ENCODE measurements around the gene C10orf53. TPM values are rescaled to one million over a fixed set of nuclear protein-coding genes. Genes with fewer than 3 reads are reported as not detected.

C10orf53 gene
- total RNA-seq, 1 donor: not detected

DNA sequence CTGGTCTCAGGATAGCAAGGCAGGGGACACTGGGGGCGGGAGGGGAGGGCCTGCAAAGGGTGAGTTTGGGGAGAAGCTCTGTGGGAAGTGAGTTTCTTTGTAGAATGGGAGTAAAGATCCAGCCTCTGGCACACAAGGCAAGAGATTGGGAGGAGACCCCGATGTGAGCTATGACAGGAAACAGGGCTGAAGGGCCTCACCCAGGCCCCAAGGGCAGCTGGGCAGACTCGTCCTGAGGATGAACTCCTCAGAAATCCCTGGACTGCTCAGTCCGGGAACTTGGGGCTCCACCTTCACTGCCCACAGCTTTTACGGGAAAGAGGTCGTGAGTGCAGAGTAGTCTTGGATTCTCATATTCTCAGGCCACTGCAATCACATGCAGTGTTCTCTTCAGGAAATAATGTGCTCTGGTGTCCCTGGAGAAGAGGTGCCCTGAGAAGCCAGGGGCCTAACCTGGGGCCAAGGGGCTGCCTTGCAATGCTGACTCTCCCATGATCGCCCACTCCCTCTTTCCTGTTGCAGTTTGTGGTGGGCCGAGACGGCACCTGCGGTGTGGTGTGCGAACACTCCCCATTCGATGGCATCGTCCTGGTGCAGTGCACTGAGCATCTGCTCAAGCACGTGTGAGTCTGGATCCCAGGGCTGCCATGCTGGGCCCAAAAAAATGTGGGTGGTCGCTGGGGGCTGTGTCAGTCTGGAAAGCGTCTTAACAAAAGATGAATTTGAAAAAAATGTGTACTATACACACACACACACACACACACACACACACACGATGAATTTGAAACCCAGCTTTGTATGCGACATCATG lies 31.3 kb upstream of the C10orf53 start:
- DNase-seq (ENCODE audit: insufficient read length, low spot score, missing footprints): no peak
- TF ChIP-seq, protein P1, sequence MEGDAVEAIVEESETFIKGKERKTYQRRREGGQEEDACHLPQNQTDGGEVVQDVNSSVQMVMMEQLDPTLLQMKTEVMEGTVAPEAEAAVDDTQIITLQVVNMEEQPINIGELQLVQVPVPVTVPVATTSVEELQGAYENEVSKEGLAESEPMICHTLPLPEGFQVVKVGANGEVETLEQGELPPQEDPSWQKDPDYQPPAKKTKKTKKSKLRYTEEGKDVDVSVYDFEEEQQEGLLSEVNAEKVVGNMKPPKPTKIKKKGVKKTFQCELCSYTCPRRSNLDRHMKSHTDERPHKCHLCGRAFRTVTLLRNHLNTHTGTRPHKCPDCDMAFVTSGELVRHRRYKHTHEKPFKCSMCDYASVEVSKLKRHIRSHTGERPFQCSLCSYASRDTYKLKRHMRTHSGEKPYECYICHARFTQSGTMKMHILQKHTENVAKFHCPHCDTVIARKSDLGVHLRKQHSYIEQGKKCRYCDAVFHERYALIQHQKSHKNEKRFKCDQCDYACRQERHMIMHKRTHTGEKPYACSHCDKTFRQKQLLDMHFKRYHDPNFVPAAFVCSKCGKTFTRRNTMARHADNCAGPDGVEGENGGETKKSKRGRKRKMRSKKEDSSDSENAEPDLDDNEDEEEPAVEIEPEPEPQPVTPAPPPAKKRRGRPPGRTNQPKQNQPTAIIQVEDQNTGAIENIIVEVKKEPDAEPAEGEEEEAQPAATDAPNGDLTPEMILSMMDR (IDR thresholded peaks at IDR 0.05; ENCODE audit: extremely low read depth, low read depth, low read length): no peak
- no peaks in the 10 kb centered on the region for H4K20me1 ChIP-seq (ENCODE audit: insufficient read depth, low read length)
- H3K79me2 ChIP-seq (ENCODE audit: insufficient read depth, low read length): no peaks in the 10 kb centered on the region
- H2AFZ ChIP-seq (ENCODE audit: low read length): no peak overlapping the region
- no peak overlapping the region for H3K4me3 ChIP-seq (ENCODE audit: insufficient read depth, low read length)
- no peaks in the 10 kb centered on the region for H3K4me1 ChIP-seq (ENCODE audit: insufficient read depth, low read length)
- H3K9me3 ChIP-seq (ENCODE audit: low read depth, low read length): no peaks in the 10 kb centered on the region
- peaks cover 4% of the 10 kb centered on the region for H3K27me3 ChIP-seq (ENCODE audit: insufficient read depth, low read length)
- H3K36me3 ChIP-seq (ENCODE audit: insufficient read depth, low read length): no peaks in the 10 kb centered on the region
- no peak overlapping the region for H3K27ac ChIP-seq (ENCODE audit: low read depth, low read length)
- no peak overlapping the region for H3K4me2 ChIP-seq (ENCODE audit: insufficient read depth, low read length)

DNA sequence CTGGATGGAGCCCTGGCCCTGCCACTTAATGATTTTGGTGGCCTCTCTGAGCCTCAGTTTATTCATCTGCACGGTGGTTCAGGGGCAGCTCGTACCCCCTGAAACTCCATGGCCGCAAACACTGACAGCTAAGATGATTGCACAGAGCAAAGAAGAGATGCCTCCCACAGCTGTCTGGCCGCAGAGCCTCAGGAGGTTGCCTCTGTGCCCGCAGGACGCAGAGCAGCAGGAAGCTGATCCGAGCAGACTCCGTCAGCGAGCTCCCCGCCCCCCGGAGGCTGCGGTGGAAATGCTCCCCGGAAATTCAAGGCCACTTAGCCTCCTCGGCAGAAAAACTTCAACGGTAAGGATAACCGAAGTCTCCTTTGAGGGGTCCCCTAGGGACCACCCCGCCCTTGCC lies 30.2 kb upstream of the C10orf53 start:
- Histone ChIP-seq H3K79me2 (ENCODE audit: insufficient read depth, low read length) (no peaks in the 10 kb centered on the region), H3K36me3 (ENCODE audit: insufficient read depth, low read length) (no peaks in the 10 kb centered on the region), H3K27ac (ENCODE audit: low read depth, low read length) (no peak overlapping the region), H4K20me1 (ENCODE audit: insufficient read depth, low read length) (no peaks in the 10 kb centered on the region), H3K4me1 (ENCODE audit: insufficient read depth, low read length) (no peaks in the 10 kb centered on the region), H3K27me3 (ENCODE audit: insufficient read depth, low read length) (peaks cover 15% of the 10 kb centered on the region), H3K9me3 (ENCODE audit: low read depth, low read length) (no peaks in the 10 kb centered on the region), H3K4me2 (ENCODE audit: insufficient read depth, low read length) (no peak overlapping the region), H3K4me3 (ENCODE audit: insufficient read depth, low read length) (no peak overlapping the region), H2AFZ (ENCODE audit: low read length) (no peak overlapping the region)
- TF ChIP-seq, protein P1 (IDR thresholded peaks at IDR 0.05; ENCODE audit: extremely low read depth, low read depth, low read length): no peak
- no peak for DNase-seq (ENCODE audit: insufficient read length, low spot score, missing footprints)

DNA sequence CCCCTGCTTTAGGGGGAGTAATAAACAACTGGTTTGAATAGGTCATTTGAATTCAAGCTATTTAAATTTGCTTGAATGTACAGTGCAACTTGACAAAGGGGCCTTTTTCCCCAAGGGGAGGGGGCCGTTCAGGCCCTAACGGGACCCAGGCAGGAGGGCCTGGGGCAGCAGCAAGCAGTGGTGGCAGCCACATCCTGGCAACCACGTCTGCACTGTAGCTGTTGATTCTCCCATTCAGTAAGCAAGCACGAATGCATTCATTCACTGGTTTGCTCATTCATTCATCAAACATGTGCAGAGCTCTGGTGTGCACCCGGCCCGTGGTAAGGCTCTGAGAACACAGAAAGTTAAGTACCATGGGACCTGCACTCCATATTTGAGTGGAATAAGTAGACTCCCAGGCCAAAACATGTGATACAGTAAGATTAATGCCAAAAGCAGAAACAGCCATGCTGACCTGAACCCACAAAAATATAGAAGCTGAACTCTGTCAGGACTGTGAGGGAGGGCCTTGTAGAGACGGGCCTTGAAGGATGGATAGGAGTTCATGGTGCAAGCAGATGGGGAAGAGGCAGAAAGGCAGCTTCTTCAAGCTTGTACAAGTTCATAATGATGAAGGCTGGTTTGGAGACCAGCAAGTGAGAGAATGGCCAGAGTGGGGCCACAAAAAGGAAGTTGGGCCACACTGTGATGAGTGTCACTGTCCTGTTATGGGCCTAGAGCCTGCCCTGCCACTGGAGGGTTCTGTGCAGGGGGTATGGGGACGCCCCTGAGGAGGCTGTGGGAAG lies 29.3 kb upstream of the C10orf53 start:
- Histone ChIP-seq H3K4me3 (ENCODE audit: insufficient read depth, low read length) (no peak overlapping the region), H3K9me3 (ENCODE audit: low read depth, low read length) (no peaks in the 10 kb centered on the region), H3K4me1 (ENCODE audit: insufficient read depth, low read length) (no peaks in the 10 kb centered on the region), H3K79me2 (ENCODE audit: insufficient read depth, low read length) (no peaks in the 10 kb centered on the region), H3K27ac (ENCODE audit: low read depth, low read length) (no peak overlapping the region), H3K4me2 (ENCODE audit: insufficient read depth, low read length) (no peak overlapping the region), H3K27me3 (ENCODE audit: insufficient read depth, low read length) (peaks cover 21% of the 10 kb centered on the region), H3K36me3 (ENCODE audit: insufficient read depth, low read length) (no peaks in the 10 kb centered on the region), H4K20me1 (ENCODE audit: insufficient read depth, low read length) (no peaks in the 10 kb centered on the region), H2AFZ (ENCODE audit: low read length) (no peak overlapping the region)
- TF ChIP-seq, protein P1 (IDR thresholded peaks at IDR 0.05; ENCODE audit: extremely low read depth, low read depth, low read length): no peak
- no peak for DNase-seq (ENCODE audit: insufficient read length, low spot score, missing footprints)

DNA sequence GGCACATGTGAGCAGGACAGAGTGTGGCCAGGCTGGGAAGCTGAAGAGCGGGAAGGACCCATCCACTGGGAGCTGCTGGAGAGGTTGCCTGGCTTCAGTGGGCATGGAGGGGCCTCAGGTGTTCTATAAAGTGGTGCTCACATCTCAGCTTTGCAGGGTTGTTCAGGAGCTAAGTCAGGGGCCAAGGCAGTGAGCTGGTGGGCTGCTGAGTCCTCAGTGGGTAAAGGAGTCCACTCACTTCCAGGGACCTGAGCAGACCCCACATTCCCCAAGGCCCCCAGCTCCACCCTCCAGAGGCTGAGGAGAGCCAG lies 28.8 kb upstream of the C10orf53 start:
- DNase-seq (ENCODE audit: insufficient read length, low spot score, missing footprints): no peak
- no peaks in the 10 kb centered on the region for H3K79me2 ChIP-seq (ENCODE audit: insufficient read depth, low read length)
- H3K4me3 ChIP-seq (ENCODE audit: insufficient read depth, low read length): no peak overlapping the region
- no peaks in the 10 kb centered on the region for H4K20me1 ChIP-seq (ENCODE audit: insufficient read depth, low read length)
- H3K27ac ChIP-seq (ENCODE audit: low read depth, low read length): no peak overlapping the region
- no peaks in the 10 kb centered on the region for H3K9me3 ChIP-seq (ENCODE audit: low read depth, low read length)
- peaks cover 24% of the 10 kb centered on the region for H3K27me3 ChIP-seq (ENCODE audit: insufficient read depth, low read length)
- H2AFZ ChIP-seq (ENCODE audit: low read length): no peak overlapping the region
- H3K4me1 ChIP-seq (ENCODE audit: insufficient read depth, low read length): no peaks in the 10 kb centered on the region
- H3K4me2 ChIP-seq (ENCODE audit: insufficient read depth, low read length): no peak overlapping the region
- H3K36me3 ChIP-seq (ENCODE audit: insufficient read depth, low read length): no peaks in the 10 kb centered on the region
- TF ChIP-seq, protein P1 (IDR thresholded peaks at IDR 0.05; ENCODE audit: extremely low read depth, low read depth, low read length): no peak
